Common myeloid progenitor, CD34-positive (primary cell): ENCODE data around the gene TK2.
A peak's percentile ranks its signal among the peaks of the same experiment; 100 is the strongest.
"Not testable (repeated sequence)": the region's sequence is repeated elsewhere in the genome, so short reads cannot be mapped to it uniquely, and the experiment has no call there.

Source experiments
- CTCF ChIA-PET: fragments of 350-600 bp; sonication (Branson Sonifier 250); formaldehyde crosslinking; loops from one replicate; lab custom pipeline; 2021; ENCODE audit warnings: antibody characterized with exemption; lab: Charles Lee
- POLR2A ChIA-PET: fragments of 350-600 bp; sonication (Branson Sonifier 250); formaldehyde crosslinking; loops from one replicate; lab custom pipeline; 2021; ENCODE audit warnings: antibody characterized with exemption; lab: Charles Lee
- DNase-seq, 3 donors: peaks; one replicate each; pipeline versions ENCODE4 v3.0.0 to v3.0.0-alpha.2; 2013
- H3K27ac ChIP-seq, 2 experiments: 1 replicate in 1 of 2; 2 replicates in 1 of 2; pipeline ENCODE4 v1.7.0; 2013; ENCODE audit warnings: inconsistent platforms in 2 of 2, low read length in 2 of 2, mild to moderate bottlenecking in 2 of 2, low read depth in 1 of 2, moderate library complexity in 1 of 2; ENCODE audit not compliant: severe bottlenecking in 2 of 2, insufficient read depth in 1 of 2, poor library complexity in 1 of 2
- H3K27me3 ChIP-seq, 5 experiments: replicated peaks in 2 of 5; 1 replicate in 3 of 5; 2 replicates in 2 of 5; pipeline versions ENCODE4 v1.6.1 to v1.7.0; 2013; ENCODE audit warnings: low read length in 4 of 5, mild to moderate bottlenecking in 2 of 5, moderate library complexity in 2 of 5, inconsistent platforms in 1 of 5; ENCODE audit not compliant: insufficient read depth in 5 of 5, control insufficient read depth in 4 of 5
- H3K36me3 ChIP-seq, 4 experiments: 1 replicate in 2 of 4; 2 replicates in 2 of 4; pipeline versions ENCODE4 v1.6.1 to v1.7.0; 2013; ENCODE audit warnings: low read length in 3 of 4, control low read depth in 1 of 4, mild to moderate bottlenecking in 1 of 4; ENCODE audit not compliant: control insufficient read depth in 4 of 4, insufficient read depth in 4 of 4
- H3K4me1 ChIP-seq, 4 experiments: 1 replicate in 3 of 4; 2 replicates in 1 of 4; pipeline versions ENCODE4 v1.6.1 to v1.7.1; 2013; ENCODE audit warnings: low read length in 3 of 4, mild to moderate bottlenecking in 3 of 4, control low read depth in 1 of 4, inconsistent platforms in 1 of 4, moderate library complexity in 1 of 4; ENCODE audit not compliant: control insufficient read depth in 4 of 4, insufficient read depth in 4 of 4; ENCODE audit errors: control extremely low read depth in 1 of 4
- H3K4me3 ChIP-seq, 7 experiments: 1 replicate in 4 of 7; 2 replicates in 3 of 7; pipeline versions ENCODE4 v1.5.1 to v1.7.0; 2013; ENCODE audit warnings: mild to moderate bottlenecking in 7 of 7, low read length in 6 of 7, moderate library complexity in 6 of 7, inconsistent platforms in 2 of 7, low read depth in 2 of 7, control low read depth in 1 of 7; ENCODE audit not compliant: insufficient read depth in 4 of 7, control insufficient read depth in 1 of 7; ENCODE audit errors: extremely low read depth in 1 of 7
- H3K9me3 ChIP-seq, 5 experiments: 1 replicate in 4 of 5; 2 replicates in 1 of 5; pipeline versions ENCODE4 v1.6.1 to v1.7.1; 2013; ENCODE audit warnings: low read length in 4 of 5, mild to moderate bottlenecking in 2 of 5, inconsistent platforms in 1 of 5, low read depth in 1 of 5, moderate library complexity in 1 of 5; ENCODE audit not compliant: control insufficient read depth in 4 of 5, insufficient read depth in 2 of 5; ENCODE audit errors: control extremely low read depth in 1 of 5
- WGBS: methylation state at CpG from one replicate; pipeline ENCODE4 v1.1.5; 2013; ENCODE audit not compliant: insufficient coverage; 5-methylcytosine and 5-hydroxymethylcytosine counted together

The TK2 gene

DNA sequence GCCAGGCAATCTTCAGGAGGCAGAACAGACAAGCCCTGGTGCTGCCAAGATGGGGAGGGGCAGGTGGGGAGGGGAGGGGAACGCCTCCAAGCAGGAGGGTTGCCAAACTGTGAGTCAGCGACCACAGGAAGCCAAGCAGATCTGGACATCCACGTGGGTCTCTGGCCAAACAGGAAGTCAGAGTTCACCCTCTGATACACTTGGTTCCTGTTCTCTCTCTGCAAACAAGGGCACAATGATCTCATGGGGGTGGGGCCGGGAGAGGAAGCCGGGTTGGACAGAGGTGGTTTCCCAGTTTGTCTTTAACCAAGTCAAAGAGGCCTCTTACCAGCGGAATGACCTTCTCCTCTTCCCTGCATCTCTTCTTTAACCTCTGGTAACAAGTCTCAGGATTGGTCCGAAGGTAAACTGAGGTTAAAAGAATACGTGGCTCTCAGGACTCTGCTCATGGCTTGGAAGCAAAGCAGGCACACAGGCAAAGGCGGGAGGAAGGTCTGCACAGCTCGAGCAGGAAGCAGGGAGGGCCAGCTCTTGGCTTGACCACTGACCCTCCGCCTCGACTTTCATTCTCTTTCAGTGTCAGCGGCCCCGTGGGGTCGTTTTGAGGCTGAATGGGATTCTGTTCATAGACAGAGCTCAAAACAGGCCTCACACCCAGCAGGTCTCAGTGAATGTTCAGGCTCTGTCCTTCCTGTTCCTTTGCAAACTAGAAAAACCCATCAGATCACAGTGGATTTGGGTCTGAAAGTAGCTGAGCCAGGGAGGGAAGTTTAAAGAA lies 32.9 kb downstream of the TK2 start:
- ChIA-PET POLR2A (interaction anchor here (1.1 kb wide), 1 partner anchor 34 kb away, joined by 4 read pairs; no protein-coding TSS in a partner anchor), CTCF (interaction anchor here (0.8 to 11.7 kb wide), 4 partner anchors 9 to 54 kb away, joined by 3 to 168 read pairs (median 4); partner anchors contain the start of genes CKLF and TK2)
- H3K36me3 ChIP-seq, result peaks cover 0 to 9% (median 0%) of the 10 kb centered on the region in 4 experiments
- H3K4me1 ChIP-seq, result peaks cover 35 to 81% (median 68%) of the 10 kb centered on the region in 4 experiments
- H3K9me3 ChIP-seq, result no peaks in the 10 kb centered on the region
- WGBS, result 14% methylated on average over 13 of the region's 15 CpGs
- DNase-seq, result peak; percentile 93 to 99 (median 99)
- no peaks in the 10 kb centered on the region for H3K27me3 ChIP-seq
- H3K4me3 ChIP-seq, result peak overlapping the region in 4 of 7 experiments; percentile 38 to 50 (median 41)
- peak overlapping the region; percentile 83 to 93 for H3K27ac ChIP-seq

DNA sequence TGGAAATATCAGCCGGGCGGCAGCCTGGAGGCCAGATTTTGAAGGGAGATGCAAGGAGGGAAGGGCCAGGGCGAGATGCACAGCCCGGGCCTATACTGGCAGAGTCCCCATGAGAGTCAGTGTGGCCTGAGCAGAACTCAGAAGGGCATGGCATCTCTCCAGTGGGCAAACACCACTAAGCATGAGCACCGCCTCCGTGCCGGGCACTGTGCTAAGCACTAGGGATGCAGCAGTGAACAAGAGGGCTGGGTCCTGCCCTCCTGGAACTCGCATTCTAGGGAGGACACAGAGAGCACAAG lies 33.5 kb downstream of the TK2 start:
- H3K9me3 ChIP-seq, result no peaks in the 10 kb centered on the region
- no peak for DNase-seq
- ChIA-PET CTCF (interaction anchor here (1.1 to 1.5 kb wide), 5 partner anchors 11 to 95 kb away, joined by 3 to 7 read pairs (median 4); no protein-coding TSS in a partner anchor), POLR2A (no interaction called here)
- peaks cover 0 to 13% (median 0%) of the 10 kb centered on the region in 4 experiments for H3K36me3 ChIP-seq
- H3K4me3 ChIP-seq, result peak overlapping the region in 3 of 7 experiments; percentile 29 to 43 (median 38)
- H3K4me1 ChIP-seq, result peaks cover 30 to 80% (median 65%) of the 10 kb centered on the region in 4 experiments
- H3K27me3 ChIP-seq, result no peaks in the 10 kb centered on the region
- 21% methylated on average over 7 of the region's 8 CpGs for WGBS
- H3K27ac ChIP-seq, result peak overlapping the region; percentile 37 to 71

DNA sequence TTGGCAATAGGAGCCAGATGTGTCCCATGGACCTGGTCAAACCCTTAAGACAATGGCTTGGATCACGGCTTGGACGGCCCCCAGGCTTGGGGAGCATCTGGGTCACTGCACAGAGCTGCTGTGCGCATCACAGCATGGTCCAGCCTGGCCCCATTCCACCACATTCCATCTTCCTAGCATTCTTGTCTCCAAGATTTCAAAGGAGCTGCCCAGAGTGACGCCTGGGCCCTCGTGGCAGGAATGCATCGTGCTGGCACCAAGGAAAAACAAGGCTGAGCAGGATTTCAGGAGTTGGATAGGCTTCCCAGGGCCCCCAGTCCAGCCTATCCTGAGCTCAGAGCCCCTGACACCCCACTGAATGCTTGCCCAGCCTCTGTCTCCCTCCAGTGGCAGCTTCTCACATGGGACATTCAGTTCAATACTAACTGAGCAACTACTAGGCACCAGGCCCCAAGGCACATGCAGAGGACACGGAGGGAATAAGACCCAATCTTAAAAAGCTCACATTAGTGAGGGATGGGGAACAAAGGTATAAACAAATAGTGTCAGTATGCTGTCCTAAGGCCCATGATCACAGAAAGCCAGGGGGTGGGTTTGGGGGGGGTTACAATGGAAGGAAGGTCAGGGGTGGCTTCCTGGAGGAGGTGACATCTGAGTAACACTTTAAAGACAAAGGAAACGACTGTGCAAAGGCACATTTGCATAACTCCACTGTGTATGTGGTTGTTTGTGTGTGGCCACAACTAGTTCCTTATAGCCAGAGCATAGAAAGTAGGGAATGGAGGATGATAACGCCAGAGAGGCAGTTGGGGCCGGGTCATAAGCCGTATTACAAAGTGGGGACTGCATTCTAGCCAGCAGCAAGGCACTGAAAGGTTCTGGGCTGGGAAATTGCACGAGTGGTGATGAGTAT lies 34.1 kb downstream of the TK2 start:
- Histone ChIP-seq H3K4me1 (peaks cover 26 to 76% (median 61%) of the 10 kb centered on the region in 4 experiments), H3K27me3 (no peaks in the 10 kb centered on the region), H3K4me3 (peak overlapping the region in 2 of 7 experiments; percentile 38 to 43), H3K9me3 (no peaks in the 10 kb centered on the region), H3K36me3 (peaks cover 0 to 18% (median 0%) of the 10 kb centered on the region in 4 experiments), H3K27ac (peak overlapping the region; percentile 37 to 71)
- CTCF ChIA-PET, result interaction anchor here (0.7 to 1.5 kb wide), 12 partner anchors 10 to 96 kb away, joined by 3 to 7 read pairs (median 4); partner anchors contain the start of gene CKLF
- 64% methylated on average over 11 of the region's 12 CpGs for WGBS
- POLR2A ChIA-PET, result no interaction called here
- DNase-seq, result peak in 2 of 3 donors; percentile 51 to 59

DNA sequence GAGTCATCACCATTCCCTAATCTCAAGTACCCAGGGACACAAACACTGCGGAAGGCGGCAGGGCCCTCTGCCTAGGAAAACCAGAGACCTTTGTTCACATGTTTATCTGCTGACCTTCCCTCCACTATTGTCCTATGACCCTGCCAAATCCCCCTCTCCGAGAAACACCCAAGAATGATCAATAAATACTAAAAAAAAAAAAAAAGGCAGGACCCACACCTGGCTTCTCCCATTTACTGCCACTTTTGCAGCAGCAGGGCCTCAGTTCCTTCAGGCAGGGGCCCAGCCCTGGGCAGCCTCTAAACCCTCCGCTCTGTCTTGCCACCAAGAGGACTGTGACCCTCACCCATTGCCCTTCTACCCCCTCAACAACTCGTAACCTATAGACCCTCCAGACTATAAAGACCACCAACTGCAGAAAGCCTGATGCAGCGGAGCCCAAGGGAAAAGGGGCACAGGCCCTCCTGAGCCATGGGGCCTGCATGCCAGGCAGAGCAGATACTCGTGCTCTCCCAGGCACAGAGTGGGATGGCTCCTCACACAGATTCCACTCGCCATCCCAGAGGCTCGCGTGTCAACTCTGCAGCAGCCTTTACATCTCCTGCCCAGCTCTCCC lies 34.8 kb downstream of the TK2 start:
- DNase-seq, H3K27ac ChIP-seq, POLR2A ChIA-PET, H3K27me3 ChIP-seq, H3K4me3 ChIP-seq, H3K9me3 ChIP-seq: not testable (repeated sequence)
- H3K4me1 ChIP-seq, result peaks cover 24 to 69% (median 54%) of the 10 kb centered on the region in 4 experiments
- CTCF ChIA-PET, result interaction anchor here (0.7 to 1.5 kb wide), 12 partner anchors 9 to 97 kb away, joined by 3 to 7 read pairs (median 4); partner anchors contain the start of gene CKLF
- 97% methylated on average over 5 of the region's 10 CpGs for WGBS
- H3K36me3 ChIP-seq, result peaks cover 0 to 24% (median 0%) of the 10 kb centered on the region in 4 experiments

DNA sequence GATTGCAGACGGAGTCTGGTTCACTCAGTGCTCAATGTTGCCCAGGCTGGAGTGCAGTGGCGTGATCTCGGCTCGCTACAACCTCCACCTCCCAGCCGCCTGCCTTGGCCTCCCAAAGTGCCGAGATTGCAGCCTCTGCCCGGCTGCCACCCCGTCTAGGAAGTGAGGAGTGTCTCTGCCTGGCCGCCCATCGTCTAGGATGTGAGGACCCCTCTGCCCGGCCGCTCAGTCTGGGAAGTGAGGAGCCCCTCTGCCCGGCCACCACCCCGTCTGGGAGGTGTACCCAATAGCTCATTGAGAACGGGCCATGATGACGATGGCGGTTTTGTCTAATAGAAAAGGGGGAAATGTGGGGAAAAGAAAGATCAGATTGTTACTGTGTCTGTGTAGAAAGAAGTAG lies 35.5 kb downstream of the TK2 start:
- H3K4me3 ChIP-seq, POLR2A ChIA-PET, DNase-seq, H3K27me3 ChIP-seq, H3K9me3 ChIP-seq, H3K27ac ChIP-seq, CTCF ChIA-PET: not testable (repeated sequence)
- Histone ChIP-seq H3K36me3 (peaks cover 0 to 26% (median 0%) of the 10 kb centered on the region in 4 experiments), H3K4me1 (peaks cover 21 to 62% (median 47%) of the 10 kb centered on the region in 4 experiments)
- WGBS, result 91% methylated on average over 4 of the region's 17 CpGs

DNA sequence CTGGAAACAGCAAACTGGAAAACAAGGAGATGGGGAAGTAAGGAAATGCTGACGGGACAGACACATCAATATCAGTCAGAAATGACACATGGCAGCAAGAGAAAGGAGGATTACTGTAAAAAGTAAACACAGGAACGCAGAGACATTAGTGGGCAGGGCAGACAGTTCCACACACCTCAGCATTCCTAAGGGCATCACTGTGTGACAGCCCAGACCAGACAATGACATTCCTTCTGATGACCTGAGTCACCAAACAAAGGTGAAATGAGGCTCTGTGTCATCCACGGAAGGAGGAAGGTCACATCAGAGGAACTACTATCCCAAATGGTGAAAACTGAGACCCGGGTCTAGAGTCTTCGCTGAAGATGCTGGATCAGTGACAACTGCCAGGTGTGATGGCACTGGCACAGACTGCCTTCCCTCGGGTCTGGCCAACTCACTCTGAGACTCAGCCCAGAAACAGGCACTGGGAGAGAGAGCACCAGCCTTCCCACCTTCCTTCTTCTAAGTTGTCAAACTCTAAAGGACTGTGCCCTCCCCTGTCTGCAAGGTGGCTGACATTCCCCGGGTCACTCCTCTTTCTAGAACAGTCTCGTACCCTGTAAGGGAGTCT lies 36.7 kb downstream of the TK2 start:
- Histone ChIP-seq H3K9me3 (no peaks in the 10 kb centered on the region), H3K27ac (no peak overlapping the region), H3K36me3 (peaks cover 0 to 26% (median 0%) of the 10 kb centered on the region in 4 experiments), H3K4me1 (peaks cover 17 to 55% (median 41%) of the 10 kb centered on the region in 4 experiments), H3K4me3 (no peak overlapping the region), H3K27me3 (no peaks in the 10 kb centered on the region)
- ChIA-PET POLR2A (interaction anchor here (1.7 kb wide), 1 partner anchor 12 kb away, joined by 10 read pairs; no protein-coding TSS in a partner anchor), CTCF (interaction anchor here (2.0 to 5.5 kb wide), 8 partner anchors 11 to 76 kb away, joined by 8 to 85 read pairs (median 24); partner anchors contain the start of genes CKLF and CMTM2)
- WGBS, result 98% methylated on average over 8 of the region's 8 CpGs
- no peak for DNase-seq
